Measurements from ENCODE around the gene SAP130. TPM values are rescaled to one million over a fixed set of nuclear protein-coding genes. Genes with fewer than 3 reads are reported as not detected.
A peak's percentile ranks its signal among the peaks of the same experiment; 100 is the strongest.

The SAP130 gene
- 23.0 and 23.3 TPM in 2 replicates for total RNA-seq (2014; rRNA removed; shearing (Covaris generic))

DNA sequence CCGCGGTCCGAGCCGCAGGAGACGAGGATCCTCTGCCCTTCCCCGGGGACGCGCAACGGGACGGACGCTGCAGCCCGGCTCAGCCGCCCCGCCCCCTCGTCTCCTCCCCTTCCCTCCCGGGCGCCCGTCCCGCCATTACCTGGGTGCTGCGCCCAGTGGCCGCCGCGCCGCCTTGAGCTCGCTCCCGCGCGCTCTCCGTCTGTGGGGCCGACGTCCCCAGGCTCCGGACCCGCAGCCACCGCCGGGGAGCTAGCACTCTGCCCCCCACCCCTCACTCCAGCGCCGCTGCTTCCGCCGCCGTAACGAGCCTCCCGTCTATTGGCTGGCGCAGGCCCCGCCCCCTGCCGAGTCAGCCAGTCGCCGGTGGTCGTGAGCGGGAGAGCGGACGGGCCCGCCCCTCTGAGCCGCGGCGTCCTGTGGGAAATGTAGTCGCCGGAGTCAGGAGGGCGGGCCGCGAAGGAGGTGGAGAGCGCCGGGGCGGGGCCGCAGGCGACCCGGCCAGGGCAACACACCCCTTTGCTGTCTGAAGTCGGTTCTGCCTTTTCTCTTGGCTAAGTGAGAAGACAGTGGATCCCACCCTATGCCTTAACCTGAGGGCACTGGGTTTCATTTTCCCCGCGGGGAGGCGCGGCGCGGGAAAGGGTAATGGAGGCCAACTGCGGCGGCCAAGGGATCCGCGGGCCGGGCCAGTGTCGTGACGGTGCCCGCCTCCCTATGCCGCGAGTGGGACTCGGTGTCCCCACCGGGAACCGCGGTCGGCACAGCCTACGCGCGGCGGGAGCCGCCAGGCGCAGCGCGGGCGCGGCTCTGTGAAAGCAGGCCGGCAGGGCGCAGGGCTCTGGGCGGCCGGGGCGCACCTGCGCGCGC lies at the start of gene SAP130:
Gene SAP130 (minus strand): TSS at position 259 of the 867 bp plus-strand sequence. CDS start 1,767 bp downstream, outside the sequence.
- Histone ChIP-seq H3K36me3 (replicated peaks; ENCODE audit: control insufficient read depth, insufficient read depth, low read length) (no peaks in the 10 kb centered on the region; the same call in none of the 2 replicates), H3K27me3 (ENCODE audit: control insufficient read depth, insufficient read depth, low read length) (peaks cover 10% of the 10 kb centered on the region; the same call in 1 of the 2 replicates), H3K4me3 (ENCODE audit: insufficient read depth, low read depth, low read length) (peak within 1 kb of the TSS; percentile 94)
- peak; percentile 98 for DNase-seq

GRCh38 chr2:128076461-128077106 lies 48.7 kb upstream of the SAP130 start:
- DNase-seq: no peak
- Histone ChIP-seq H3K27me3 (ENCODE audit: control insufficient read depth, insufficient read depth, low read length) (no peaks in the 10 kb centered on the region), H3K36me3 (replicated peaks; ENCODE audit: control insufficient read depth, insufficient read depth, low read length) (no peaks in the 10 kb centered on the region), H3K4me3 (ENCODE audit: insufficient read depth, low read depth, low read length) (no peak overlapping the region)

- no peak overlapping the region for H3K4me3 ChIP-seq (ENCODE audit: insufficient read depth, low read depth, low read length)
- DNase-seq: no peak
- H3K36me3 ChIP-seq (replicated peaks; ENCODE audit: control insufficient read depth, insufficient read depth, low read length): no peaks in the 10 kb centered on the region
Measured at GRCh38 chr2:128073278-128073677, 45.4 kb upstream of the SAP130 start.

DNA sequence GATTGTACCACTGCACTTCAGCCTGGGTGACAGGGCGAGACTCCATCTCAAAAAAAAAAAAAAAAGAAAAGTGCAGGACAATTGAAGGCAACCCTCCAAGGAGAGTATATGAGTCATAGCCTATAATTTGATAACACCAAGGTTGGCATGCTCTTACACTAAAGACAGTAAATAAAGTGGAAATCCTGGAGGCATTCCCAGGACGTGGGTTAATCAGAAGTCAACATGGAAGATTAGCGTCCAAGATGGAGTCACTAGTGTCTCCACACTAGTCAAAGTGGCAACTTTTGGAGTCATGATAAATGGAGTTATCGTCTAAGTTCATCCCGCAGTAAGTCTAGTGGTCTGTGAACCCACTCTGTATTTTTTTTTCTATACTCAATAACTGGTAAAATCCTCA lies 41.9 kb upstream of the SAP130 start:
- H3K4me3 ChIP-seq (ENCODE audit: insufficient read depth, low read depth, low read length): no peak overlapping the region
- no peaks in the 10 kb centered on the region for H3K27me3 ChIP-seq (ENCODE audit: control insufficient read depth, insufficient read depth, low read length)
- no peaks in the 10 kb centered on the region for H3K36me3 ChIP-seq (replicated peaks; ENCODE audit: control insufficient read depth, insufficient read depth, low read length)
- DNase-seq: no peak

More at GRCh38 chr2:128073278-128073677, 45.4 kb upstream of the SAP130 start:
- no peaks in the 10 kb centered on the region for H3K27me3 ChIP-seq (ENCODE audit: control insufficient read depth, insufficient read depth, low read length)

DNA sequence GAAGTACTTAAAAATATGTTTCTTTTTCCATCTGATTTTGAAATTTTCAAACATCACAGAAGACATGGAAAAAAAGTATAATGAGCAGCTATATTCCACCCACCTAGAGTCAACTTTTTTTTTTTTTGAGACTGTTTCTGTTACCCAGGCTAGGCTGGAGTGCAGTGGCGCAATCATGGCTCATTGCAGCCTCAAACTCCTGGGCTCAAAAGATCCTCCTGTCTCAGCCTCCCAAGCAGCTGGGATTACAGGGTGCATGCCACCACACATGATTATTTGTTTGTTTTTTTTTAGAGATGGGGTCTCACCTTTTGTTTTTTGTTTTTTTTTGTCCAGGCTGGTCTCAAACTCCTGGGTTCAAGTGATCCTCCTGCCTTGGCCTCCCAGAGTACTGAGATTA lies 36.5 kb upstream of the SAP130 start:
- DNase-seq: no peak
- Histone ChIP-seq H3K27me3 (ENCODE audit: control insufficient read depth, insufficient read depth, low read length) (no peaks in the 10 kb centered on the region), H3K4me3 (ENCODE audit: insufficient read depth, low read depth, low read length) (no peak overlapping the region), H3K36me3 (replicated peaks; ENCODE audit: control insufficient read depth, insufficient read depth, low read length) (no peaks in the 10 kb centered on the region)

DNA sequence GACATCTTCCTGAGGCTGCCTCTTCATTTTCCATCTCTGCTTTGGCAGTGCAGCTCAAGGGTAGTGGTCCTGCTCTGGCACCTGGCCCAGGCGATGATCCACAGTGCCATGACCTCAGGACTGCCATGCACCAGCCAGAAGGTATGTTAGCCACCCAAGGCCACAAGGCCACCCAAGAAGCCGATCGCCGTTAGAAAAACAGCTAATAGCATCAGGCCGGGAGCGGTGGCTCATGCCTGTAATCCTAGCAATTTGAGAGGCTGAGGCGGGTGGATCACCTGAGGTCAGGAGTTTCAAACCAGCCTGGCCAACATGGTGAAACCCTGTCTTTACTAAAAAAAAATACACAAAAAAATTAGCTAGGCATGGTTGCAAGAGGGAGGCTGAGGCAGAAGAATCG lies 34.7 kb upstream of the SAP130 start:
- DNase-seq: no peak
- Histone ChIP-seq H3K4me3 (ENCODE audit: insufficient read depth, low read depth, low read length) (no peak overlapping the region), H3K27me3 (ENCODE audit: control insufficient read depth, insufficient read depth, low read length) (no peaks in the 10 kb centered on the region), H3K36me3 (replicated peaks; ENCODE audit: control insufficient read depth, insufficient read depth, low read length) (no peaks in the 10 kb centered on the region)

DNA sequence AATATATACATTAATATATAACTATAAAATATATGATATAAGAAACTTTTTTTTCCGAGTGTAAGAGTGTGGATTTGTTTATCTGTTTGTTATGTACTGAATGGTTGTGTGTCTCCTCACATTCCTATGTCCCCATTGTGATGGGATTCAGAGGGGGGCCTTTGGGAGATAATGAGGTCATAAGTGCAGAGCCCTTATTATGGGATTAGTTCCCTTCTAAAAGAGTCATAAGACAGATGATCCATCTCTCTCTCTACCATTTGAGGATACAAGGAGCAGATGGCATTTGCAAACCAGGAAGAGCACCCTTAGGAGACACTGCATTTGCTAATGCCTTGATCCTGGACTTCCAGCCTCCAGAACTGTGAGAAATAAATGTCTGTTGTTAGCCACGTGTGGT lies 30.3 kb upstream of the SAP130 start:
- no peak overlapping the region for H3K4me3 ChIP-seq (ENCODE audit: insufficient read depth, low read depth, low read length)
- no peaks in the 10 kb centered on the region for H3K36me3 ChIP-seq (replicated peaks; ENCODE audit: control insufficient read depth, insufficient read depth, low read length)
- no peaks in the 10 kb centered on the region for H3K27me3 ChIP-seq (ENCODE audit: control insufficient read depth, insufficient read depth, low read length)
- no peak for DNase-seq

DNA sequence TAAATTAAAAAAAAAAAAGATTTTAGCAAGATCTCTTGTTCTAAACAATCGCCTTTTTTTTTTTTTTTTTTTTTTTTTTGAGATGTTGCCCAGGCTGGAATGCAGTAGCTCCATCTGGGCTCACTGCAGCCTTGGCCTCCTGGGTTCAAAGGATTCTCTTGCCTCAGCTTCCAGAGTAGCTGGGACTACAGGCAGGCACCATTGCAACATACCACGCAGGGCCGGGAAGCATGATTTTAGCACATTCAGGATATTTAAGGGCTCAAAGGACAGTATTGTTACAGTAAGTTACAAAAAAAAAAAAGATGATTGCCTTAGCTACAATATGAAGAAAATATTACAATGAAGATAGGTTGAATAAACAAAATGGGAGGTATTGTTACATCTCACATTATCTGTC lies 29.5 kb upstream of the SAP130 start:
- no peaks in the 10 kb centered on the region for H3K36me3 ChIP-seq (replicated peaks; ENCODE audit: control insufficient read depth, insufficient read depth, low read length)
- H3K4me3 ChIP-seq (ENCODE audit: insufficient read depth, low read depth, low read length): no peak overlapping the region
- DNase-seq: no peak
- no peaks in the 10 kb centered on the region for H3K27me3 ChIP-seq (ENCODE audit: control insufficient read depth, insufficient read depth, low read length)

GRCh38 chr2:128054104-128054885 lies 26.4 kb upstream of the SAP130 start:
- Histone ChIP-seq H3K27me3 (ENCODE audit: control insufficient read depth, insufficient read depth, low read length) (no peaks in the 10 kb centered on the region), H3K4me3 (ENCODE audit: insufficient read depth, low read depth, low read length) (no peak overlapping the region), H3K36me3 (replicated peaks; ENCODE audit: control insufficient read depth, insufficient read depth, low read length) (no peaks in the 10 kb centered on the region)
- DNase-seq: no peak

DNA sequence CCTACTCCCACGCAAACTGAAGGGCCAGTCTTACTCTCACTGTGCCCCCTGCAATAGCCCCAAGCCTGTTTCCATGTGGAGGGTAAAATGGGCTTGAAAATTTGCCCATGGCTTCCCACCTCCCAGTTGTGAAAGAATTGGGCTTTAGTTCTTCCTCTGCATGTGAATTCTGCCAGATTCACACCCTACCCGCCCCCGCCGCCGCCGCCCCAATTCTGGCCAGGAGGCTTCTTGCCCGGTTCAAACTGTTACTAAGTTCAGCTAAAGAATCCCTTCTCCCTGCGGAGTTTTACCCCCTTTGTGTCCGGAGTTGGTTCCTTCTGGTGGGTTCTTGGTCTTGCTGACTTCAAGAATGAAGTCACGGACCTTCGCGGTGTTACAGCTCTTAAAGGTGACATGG lies 25.5 kb upstream of the SAP130 start:
- no peak overlapping the region for H3K4me3 ChIP-seq (ENCODE audit: insufficient read depth, low read depth, low read length)
- no peak for DNase-seq
- no peaks in the 10 kb centered on the region for H3K27me3 ChIP-seq (ENCODE audit: control insufficient read depth, insufficient read depth, low read length)
- no peaks in the 10 kb centered on the region for H3K36me3 ChIP-seq (replicated peaks; ENCODE audit: control insufficient read depth, insufficient read depth, low read length)

GRCh38 chr2:128043041-128043440 lies 15.2 kb upstream of the SAP130 start:
- DNase-seq: no peak
- no peak overlapping the region for H3K4me3 ChIP-seq (ENCODE audit: insufficient read depth, low read depth, low read length)
- no peaks in the 10 kb centered on the region for H3K27me3 ChIP-seq (ENCODE audit: control insufficient read depth, insufficient read depth, low read length)
- H3K36me3 ChIP-seq (replicated peaks; ENCODE audit: control insufficient read depth, insufficient read depth, low read length): no peaks in the 10 kb centered on the region

- DNase-seq: no peak
Measured at GRCh38 chr2:128041561-128041960, 13.7 kb upstream of the SAP130 start.

GRCh38 chr2:128040166-128040771 lies 12.4 kb upstream of the SAP130 start:
- no peak overlapping the region for H3K4me3 ChIP-seq (ENCODE audit: insufficient read depth, low read depth, low read length)
- H3K36me3 ChIP-seq (replicated peaks; ENCODE audit: control insufficient read depth, insufficient read depth, low read length): no peaks in the 10 kb centered on the region
- H3K27me3 ChIP-seq (ENCODE audit: control insufficient read depth, insufficient read depth, low read length): no peaks in the 10 kb centered on the region

More at GRCh38 chr2:128041561-128041960, 13.7 kb upstream of the SAP130 start:
- Histone ChIP-seq H3K27me3 (ENCODE audit: control insufficient read depth, insufficient read depth, low read length) (no peaks in the 10 kb centered on the region), H3K36me3 (replicated peaks; ENCODE audit: control insufficient read depth, insufficient read depth, low read length) (no peaks in the 10 kb centered on the region), H3K4me3 (ENCODE audit: insufficient read depth, low read depth, low read length) (no peak overlapping the region)

GRCh38 chr2:128039535-128039934 lies 11.7 kb upstream of the SAP130 start:
- H3K27me3 ChIP-seq (ENCODE audit: control insufficient read depth, insufficient read depth, low read length): no peaks in the 10 kb centered on the region
- H3K4me3 ChIP-seq (ENCODE audit: insufficient read depth, low read depth, low read length): no peak overlapping the region
- DNase-seq: no peak
- H3K36me3 ChIP-seq (replicated peaks; ENCODE audit: control insufficient read depth, insufficient read depth, low read length): no peaks in the 10 kb centered on the region

More at GRCh38 chr2:128040166-128040771, 12.4 kb upstream of the SAP130 start:
- DNase-seq: no peak

Measured in H7 (cell line).